HG03103 (cell line): ENCODE measurements around the gene SP2.

Experiments
- ATAC-seq: cut with Tn5 transposase; IDR thresholded peaks from one replicate; pipeline ENCODE4 v1.9.1; 2021; ENCODE audit warnings: low read depth; ENCODE audit not compliant: unreplicated experiment

The SP2 gene

DNA sequence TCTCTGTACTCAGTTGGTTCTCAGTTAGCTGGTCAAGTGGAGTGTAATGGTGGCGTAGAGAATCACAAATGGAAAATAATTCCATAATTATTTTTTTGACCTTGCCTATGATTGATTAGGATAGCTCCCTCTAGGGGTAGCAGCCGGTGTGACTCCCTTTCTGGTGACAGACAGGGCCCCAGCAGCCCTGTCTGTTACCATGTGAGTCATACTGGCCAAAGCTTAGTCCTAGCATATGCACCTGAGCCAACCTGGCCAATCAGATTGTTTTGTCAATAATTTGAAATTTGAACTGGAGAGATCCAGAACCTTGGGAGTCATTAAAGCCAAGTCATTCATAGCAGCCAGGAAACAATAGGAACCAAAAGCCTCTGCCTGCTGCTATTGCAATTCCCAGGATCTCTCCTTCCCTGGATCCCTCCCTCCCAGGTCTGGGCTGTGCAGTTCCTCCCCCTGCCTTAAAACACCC lies 50.9 kb downstream of the SP2 start:
- ATAC-seq: no peak

DNA sequence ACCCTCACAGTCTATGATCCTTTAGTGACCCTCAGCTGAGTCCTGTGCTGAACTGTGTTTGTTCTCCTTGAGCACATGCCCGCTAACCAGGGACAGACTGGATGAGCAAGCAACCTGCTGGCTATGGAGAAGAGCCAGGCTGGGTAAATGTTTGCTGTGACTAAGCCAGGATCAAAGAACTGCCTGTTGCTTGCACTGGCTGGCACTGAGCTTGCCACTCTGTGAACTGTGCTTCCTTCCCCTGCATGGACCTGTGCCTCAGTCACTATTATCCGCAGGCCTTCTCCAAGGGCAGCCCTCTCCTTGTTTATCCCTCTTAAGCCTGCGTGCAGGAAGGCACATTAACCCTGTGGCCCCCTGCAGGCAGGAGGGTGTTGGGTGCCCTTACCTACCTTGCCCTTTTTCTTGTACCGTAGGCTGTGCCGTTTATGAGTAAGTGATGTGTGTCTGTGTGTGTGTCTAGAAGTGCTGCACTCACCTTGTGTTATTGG lies 52.7 kb downstream of the SP2 start:
- no peak for ATAC-seq

DNA sequence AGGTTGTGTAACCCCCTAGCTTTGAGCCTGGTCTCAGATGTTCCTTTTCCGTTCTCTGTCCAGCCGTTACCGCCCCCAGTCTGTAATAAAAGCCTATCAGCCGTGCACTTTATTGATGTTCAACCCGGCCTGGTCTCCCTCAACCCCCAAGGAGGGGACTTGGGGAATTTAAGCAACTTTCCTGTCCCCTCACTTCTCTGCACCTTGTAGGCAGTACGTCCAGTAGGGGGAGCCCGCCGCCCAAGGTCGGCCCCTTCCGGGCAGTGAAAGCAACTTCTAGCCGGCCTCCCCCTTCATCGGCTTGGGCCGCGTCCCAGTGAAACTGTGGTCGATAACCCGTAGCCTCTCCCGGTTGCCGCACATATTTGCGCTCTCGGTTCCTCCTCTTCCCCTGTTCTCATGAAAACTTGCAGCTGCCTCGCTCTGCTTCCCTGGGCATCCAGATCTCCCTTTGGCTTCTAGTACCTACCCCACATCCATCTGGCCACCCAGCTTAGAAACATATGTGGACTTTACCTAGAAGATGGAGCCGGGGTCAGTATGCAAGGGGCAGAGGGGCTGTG lies 53.2 kb downstream of the SP2 start:
- ATAC-seq: no peak

DNA sequence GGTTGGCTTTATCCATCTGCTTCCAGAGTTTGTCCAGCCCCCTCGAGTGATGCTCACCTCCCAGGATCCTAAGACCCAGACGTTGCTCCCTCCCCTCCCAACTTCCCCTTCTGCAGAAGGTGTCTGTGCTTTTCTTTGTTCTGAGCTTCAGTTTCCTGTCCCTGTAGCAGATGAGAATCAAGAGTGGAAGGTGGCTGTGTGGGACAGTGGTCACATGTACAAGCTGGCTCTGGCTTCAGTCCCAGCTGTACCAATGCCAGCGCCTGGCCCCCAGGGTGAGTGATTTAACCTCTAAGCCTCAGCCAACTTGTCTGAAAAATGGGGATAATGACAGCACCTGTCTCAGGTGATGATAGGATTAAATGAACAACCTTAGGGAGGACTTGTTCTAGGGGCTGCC lies 53.9 kb downstream of the SP2 start:
- no peak for ATAC-seq

DNA sequence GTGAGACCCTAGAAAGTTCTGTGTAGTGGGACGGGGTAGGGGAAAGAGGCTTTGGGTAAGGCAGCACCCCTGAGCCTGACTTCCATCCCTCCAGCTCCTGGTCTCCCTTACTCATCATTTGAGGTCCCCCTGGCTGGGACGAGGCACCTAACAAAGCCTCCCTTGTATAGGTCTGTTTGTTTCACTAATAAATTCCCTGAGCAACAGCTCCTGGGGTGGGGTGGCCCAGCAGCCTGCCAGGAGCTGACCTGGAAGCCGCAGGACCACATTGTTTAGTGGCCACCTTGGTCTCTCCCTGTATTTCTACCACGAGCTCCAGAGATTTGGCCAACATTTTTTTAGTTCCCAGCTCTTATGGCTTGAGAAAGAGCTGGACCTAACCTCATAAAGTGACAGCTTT lies 54.4 kb downstream of the SP2 start:
- ATAC-seq: no peak

DNA sequence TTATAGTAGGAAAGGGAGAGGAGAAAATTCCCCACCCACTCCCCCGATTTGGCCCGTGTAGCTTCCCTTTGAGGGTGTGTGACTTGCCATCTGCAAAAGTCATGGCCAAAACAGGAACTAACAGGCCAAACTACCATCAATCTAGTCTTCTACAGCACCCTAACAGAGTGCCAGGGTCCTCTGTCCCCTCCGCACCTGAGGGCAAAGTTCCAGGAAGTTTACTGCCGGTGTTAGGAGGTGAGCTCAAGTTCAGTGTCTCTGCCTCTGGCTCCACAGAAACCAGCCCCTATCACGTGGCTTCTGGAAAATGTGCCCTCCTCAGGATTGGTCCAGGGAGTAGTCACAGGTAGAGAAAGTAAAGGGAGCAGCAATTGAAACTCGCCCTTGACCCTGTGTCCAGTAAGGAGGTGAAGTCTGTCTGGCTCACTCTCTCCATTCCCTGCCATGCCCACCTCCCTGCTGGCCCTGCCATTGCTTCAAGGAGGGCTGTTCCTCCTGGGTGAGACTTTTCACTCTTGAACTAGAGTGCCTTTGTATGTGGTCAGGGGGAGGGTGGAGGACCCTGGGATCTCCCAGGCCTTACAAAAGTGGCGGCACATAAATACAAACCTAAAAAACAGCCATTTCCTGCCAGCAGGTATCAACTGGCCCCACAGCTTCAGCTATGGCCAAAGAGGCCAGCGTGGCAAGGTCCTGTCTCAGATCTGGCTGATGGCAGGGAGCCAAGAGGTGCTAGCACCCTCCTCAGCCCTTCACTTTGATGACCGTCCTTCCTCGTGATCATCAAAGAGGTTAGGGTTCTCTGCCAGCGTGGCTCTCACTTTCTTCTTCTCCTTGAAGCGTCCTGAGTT lies 56.4 kb downstream of the SP2 start:
- no peak for ATAC-seq

DNA sequence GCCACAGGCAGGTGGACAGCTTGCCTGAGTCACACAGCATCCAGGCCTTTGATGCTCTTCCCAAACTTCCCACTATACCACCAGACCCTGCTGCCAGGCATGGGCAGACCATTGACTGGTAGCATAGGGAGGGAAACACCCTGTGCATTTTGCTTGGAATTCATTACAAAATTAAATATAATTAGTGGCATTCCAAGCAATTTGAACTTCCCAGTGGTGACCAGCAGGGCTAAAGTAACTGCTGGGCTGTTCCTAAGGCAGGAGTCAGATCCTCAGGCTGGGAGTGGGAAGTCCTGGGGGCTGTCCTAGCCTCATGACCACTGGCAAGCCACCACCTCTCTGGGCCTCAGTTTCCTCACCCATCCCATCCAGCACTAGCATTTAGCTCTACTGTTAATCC lies 57.9 kb downstream of the SP2 start:
- no peak for ATAC-seq

DNA sequence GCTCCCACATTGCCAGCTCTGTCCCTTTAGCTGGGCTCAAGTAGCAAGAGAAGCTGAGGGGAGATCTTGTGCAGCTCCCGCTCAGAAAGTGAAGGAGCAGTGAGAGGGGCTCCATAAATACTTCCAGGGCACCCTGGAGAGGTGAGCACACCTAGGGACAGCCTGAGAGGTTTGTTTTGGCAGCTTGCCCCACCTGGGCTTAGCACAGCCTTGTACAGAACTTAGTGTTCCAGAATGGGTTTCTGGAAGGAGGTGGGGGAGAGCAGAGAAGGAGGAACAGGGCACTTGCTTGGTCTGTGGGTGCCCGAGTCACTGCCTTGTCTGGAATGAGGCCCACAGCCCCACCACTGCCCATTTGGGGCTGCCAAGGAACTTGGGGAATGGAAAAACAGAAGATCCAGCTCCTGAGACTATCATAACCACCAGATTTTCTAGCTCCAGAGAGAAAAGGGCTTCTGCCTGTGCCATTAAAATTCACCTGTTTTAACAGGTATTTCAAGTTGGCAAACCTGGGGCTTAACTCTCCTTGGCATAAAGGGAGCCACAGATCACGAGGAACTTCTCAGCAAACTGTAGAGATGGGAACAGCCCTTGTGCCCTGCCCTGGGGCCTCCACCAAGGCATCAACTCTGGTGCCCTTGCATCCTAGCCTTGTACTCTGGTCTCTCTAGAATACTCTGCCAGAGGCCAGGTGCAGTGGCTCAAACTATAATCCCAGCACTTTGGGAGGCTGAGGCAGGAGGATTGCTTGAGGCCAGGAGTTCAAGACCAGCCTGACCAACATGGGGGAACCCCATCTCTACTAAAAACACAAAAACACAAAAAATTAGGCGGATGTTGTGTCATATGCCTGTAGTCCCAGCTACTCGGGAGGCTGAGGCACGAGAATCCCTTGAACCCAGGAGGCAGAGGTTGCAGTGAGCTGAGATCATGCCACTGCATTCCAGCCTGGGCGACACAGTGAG lies 59.7 kb downstream of the SP2 start:
- no peak for ATAC-seq

DNA sequence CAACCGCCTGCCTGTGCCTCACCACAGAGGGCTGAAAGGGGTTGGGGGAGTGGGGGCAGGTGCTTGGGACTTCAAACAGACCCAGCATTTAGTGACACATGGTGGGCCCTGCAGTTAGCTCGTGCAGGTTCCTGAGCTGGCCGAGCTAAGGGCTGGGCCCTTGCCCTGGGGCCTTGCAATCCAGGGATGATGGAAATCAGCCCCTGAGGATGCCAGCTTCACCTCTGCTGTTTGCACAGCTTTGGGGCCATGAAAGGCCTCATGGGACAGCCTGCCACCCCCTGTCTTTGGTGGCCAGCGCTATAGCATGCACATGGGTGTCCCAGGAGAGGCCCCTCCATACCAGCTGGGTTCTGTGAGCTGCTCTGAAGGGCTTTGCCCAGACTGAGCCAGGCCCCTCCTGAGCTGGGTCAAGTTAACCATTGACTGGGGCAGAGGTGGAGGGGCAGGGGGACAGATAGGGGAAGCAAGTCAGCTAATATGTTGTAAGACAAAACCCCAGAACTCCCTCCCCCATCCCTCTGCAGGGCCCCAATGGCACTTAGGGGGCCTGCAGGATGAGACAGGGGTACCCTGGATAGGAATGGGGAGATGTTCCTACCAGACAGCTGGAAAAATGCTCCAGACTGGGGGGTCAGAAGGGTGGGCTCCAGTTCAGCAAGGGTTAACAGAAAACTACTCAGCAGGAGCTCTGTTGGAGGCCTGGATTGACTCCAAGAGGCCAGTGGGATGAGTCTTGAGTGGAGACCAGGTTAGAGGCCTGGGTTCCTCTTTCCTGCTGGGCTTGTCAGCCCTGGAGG lies 61.0 kb downstream of the SP2 start:
- ATAC-seq: no peak

DNA sequence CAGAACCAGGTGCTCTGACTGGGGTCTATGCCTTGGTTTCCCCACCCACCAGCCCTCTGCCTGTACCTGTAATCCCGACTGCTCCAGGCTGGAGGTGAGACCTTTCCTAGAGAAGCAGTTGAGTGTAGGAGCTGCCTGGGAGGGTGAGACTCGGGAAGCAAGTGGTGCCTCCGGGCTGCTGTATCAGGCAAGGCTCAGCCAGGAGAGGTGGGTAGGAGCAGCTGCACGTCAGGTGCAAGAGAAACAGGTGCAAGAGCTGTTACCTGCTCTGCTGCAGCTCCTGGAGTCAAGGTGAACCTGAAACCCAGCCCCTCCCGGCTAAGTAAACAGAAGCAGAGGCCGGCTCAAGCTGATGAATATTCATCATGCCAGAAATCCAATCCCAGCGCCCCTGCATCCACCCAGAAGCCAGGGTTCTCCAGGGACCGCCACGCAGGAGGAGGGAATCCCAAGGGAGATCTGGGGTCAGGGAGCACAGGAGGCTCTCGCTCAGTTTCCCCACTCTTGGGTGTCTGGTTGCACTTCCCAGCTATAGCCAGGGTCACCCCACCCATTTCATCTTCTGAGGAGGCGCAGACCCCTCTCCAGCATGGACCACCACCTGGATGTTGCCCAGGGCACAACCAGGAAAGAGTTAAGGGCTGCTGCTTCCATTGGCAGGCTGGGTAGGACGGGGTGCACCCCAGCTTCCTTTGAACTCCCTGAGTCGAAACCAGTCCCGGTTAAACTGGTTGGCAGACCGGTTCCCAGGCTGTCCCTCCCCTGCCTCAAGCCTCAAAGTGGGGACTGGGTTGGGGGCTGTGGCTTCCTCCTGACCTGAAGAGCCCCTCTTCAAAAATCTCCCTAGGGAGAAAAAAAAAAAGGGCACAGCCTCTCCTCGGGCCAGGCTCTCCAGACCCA lies 61.8 kb downstream of the SP2 start, which contains the start of gene PRR15L:
Gene PRR15L (minus strand): TSS at position 293 of the 900 bp plus-strand sequence. CDS start 4,649 bp downstream, outside the sequence.
- ATAC-seq: no peak

DNA sequence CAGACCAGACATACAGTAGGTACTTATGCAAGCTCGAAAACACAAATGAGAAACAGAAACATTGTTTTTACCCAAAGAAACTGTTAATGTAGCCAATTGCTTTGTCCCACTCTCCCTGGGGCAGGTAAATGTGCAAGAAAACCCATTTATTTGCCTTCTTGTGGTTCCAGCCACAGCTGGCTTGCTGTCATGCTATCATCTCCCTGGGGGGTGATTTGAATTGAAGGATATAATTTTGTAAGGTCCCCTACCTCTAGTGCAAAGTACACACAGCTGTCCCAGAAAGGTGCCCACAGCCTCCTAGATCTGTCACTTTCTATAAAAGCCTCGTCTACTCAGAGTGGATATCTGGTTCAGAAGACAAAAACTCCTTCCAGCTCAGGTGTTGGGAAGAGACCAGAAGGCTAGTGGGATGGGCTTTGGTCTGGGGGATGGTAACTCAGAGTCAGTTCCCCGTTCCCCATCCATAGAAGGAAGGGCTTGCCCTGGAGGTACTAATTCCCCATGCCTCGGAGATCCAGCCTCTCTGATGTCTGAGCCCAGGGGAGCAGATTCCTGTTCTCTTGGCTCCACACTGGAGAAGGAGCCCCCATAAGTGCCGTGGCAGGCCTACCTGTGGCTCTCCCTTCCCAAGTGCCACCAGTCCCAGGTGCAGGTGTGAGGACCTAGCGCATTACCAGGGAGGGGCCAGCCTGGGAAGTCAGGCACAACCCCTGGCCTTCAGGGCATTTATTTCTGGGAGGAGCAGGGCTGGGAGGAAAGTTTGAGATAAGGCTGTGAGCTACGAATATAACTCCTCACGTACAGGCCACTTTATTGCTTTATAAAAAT lies 64.0 kb downstream of the SP2 start:
- no peak for ATAC-seq

DNA sequence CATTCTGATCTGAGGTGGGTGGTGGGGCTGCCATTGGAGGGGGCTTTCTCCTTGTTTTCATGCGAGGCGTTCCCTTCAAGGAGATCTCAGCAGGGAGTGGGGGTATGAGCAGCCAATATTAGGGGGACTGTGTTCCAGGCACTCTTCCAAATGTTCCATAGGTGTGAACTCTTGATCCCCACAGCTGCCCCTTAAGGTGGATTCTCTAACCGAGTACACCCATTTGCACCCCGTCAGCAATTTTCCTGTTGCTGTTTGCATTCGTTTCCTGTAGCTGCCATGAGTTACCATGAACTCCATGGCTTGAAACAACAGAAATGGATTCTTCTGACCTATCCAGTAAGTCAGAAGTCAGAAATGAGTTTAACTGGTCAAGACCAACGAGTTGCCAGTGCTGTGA lies 65.4 kb downstream of the SP2 start:
- ATAC-seq: no peak

DNA sequence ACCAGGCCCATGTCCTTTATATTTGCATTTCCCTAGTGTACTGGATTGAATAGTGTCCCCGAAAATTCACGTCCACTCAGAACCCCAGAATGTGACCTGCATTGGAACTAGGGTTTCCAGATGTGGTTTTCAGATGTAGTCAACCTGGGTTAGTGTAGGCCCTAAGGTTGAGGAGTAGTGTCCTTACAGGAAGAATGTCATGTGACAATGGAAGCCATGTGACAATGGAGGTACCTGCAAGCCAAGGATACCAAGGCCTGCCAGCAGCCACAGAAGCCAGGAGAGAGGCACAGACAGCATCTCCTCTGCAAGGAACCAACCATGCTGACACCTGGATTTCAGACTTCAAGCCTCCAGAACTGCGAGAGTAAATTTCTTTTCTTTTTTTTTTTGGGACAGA lies 66.9 kb downstream of the SP2 start:
- no peak for ATAC-seq

DNA sequence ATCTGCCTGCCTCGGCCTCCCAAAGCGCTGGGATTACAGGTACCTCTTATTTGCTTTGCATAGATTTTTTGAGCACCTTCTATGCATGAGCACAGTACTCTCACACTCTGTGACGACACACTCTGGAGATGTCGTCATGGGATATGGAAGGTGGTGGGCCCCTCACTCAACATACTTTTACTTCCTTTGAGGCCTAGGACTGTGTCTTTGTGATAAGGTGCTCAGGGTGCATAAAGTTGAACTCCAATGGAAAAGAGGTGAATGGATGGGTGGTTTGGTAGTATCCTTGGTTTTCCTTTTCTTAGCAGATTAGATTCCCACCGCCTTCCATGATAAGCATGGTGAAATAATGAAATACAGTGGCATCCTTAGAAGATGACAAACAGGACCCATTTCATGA lies 68.8 kb downstream of the SP2 start:
- no peak for ATAC-seq

DNA sequence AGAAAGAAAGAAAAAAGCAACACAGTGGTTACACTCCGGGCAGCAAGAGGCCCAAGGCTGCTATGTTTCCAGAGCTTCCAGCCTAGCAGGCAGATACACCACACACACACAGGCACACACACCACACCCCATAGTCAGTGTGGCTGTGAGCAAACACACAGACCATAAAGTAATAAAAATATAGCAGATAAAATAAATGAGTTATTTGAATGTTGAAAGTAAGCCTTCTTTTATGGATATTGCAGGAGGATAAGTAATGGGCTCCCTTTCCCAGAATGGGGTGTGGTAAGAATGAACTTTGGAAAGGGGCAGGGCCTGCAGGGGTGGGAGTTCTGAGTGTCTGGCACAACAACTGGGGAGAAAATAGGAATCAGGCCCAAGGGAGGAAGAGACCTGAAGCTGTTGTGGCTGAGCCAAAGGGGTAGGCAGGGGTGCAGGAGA lies 70.1 kb downstream of the SP2 start:
- ATAC-seq: no peak

DNA sequence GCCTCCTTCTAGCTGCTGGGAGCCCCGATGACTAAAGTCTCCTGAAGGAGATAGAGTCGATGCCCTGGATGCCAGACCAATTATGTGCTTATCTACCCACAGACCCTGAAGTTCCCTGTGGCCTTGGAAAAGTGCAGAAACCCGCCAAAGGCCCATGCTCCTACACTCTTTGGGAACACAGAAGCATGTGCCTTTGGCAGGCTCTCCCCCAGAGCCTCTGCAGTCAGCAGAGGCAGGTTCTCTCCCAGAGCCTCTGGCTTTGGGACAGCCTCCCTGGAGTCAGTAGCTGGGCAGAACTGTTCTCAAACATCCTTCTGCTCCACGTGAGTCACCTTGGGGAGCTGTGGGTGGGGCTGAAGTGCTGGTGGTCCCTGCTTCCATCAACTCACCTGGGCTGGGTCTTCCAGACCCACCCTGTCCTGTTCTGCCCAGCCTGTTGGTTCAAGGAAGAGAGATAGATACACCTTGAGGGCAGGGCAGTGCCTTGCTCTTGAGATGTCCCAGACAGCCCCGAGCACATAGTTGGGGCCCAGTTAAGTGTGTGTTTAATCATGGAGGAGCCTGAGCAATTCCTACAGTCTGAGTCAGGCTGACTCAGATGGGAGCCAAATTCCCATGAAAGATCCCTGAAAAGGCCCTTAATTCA lies 71.7 kb downstream of the SP2 start:
- no peak for ATAC-seq

DNA sequence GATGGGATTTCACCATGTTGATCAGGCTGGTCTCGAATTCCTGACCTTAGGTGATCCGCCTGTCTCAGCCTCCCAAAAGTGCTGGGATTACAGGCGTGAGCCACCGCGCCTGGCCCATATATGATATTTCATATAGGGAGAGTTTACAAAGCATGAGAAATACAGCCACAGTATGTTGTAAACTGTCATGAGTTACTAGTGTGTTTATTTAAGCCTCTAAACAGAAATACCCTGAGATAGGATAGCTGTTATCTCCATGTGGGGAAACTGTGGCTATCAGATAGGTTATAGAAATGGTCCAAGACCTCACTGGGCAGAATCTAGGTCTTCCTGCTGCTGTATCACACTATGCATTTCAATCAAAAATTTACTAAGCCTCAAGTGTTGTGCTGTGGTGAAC lies 72.8 kb downstream of the SP2 start:
- no peak for ATAC-seq
